Measurements from ENCODE around the gene GUCA1C. TPM values are rescaled to one million over a fixed set of nuclear protein-coding genes. Genes with fewer than 3 reads are reported as not detected.

GUCA1C gene
- total RNA-seq, 1 donor from 2014 or later, result not detected

DNA sequence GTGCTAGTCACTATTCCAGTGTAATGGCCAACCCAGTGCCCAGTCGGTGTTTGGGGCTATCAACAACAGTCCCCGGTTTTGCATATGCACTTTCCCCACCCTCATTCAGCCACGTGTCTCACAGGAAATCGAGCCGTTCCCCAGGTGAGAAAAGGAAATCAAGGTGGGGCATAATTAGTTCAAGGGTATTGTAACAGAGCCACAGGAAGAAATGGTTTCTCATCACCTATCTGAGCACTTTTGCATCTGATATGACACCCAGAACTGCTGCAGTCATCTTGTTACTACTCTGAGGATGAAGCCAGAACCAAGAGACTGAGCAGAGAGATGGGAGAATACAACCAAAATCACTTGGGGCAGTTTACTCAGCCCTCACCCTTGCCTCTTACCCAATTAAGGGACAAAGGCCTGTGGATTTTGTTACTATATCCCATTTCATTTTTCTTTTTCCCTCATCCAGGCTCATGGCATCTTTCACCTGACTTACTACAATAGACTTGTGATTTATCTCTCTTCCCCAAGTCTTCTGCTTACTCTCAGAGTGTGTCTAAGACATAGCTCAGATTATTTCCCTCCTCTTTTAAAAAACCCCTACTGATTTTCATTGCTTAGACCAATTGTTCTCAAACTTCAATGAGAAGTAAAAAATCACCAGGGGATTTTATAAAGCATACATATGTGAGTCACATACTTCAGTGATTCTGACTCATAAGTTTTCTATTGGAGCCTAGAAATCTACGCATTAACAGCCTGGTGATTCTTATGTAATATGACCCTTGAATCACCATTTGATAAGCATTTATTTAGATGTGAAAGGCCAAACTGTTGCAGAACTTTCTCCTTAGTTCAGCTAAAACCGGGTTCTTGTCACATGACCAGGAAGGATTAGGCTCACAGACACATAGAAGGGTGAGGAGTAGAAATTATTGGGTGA is 90.5 kb downstream of the GUCA1C start:
- Histone ChIP-seq H3K36me3 (no peaks in the 10 kb centered on the region), H3K27me3 (ENCODE audit: low read depth) (no peaks in the 10 kb centered on the region), H3K27ac (no peak overlapping the region), H3K4me1 (no peaks in the 10 kb centered on the region), H3K4me3 (no peak overlapping the region), H3K9me3 (no peaks in the 10 kb centered on the region)
- ATAC-seq (no peak), DNase-seq (no peak)
- TF ChIP-seq, protein P1, sequence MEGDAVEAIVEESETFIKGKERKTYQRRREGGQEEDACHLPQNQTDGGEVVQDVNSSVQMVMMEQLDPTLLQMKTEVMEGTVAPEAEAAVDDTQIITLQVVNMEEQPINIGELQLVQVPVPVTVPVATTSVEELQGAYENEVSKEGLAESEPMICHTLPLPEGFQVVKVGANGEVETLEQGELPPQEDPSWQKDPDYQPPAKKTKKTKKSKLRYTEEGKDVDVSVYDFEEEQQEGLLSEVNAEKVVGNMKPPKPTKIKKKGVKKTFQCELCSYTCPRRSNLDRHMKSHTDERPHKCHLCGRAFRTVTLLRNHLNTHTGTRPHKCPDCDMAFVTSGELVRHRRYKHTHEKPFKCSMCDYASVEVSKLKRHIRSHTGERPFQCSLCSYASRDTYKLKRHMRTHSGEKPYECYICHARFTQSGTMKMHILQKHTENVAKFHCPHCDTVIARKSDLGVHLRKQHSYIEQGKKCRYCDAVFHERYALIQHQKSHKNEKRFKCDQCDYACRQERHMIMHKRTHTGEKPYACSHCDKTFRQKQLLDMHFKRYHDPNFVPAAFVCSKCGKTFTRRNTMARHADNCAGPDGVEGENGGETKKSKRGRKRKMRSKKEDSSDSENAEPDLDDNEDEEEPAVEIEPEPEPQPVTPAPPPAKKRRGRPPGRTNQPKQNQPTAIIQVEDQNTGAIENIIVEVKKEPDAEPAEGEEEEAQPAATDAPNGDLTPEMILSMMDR (IDR thresholded peaks at IDR 0.05), result no peak
- intact Hi-C loops (cut with DNase I), result no loop called here

- Histone ChIP-seq H3K36me3 (no peaks in the 10 kb centered on the region), H3K4me3 (no peak overlapping the region), H3K4me1 (no peaks in the 10 kb centered on the region), H3K9me3 (no peaks in the 10 kb centered on the region), H3K27ac (no peak overlapping the region), H3K27me3 (ENCODE audit: low read depth) (no peaks in the 10 kb centered on the region)
- ATAC-seq (no peak), DNase-seq (no peak)
- intact Hi-C loops (cut with DNase I), result no loop called here
- TF ChIP-seq, protein P1 (IDR thresholded peaks at IDR 0.05), result no peak
Observed at GRCh38 chr3:108861401-108861800, 92.3 kb downstream of the GUCA1C start.

Other genes with a start within 250 kb of the GUCA1C start
- not detected for gene RETNLB, start 196.5 kb downstream of the GUCA1C start, total RNA-seq
- 1.3 TPM for gene TRAT1, start 131.1 kb downstream of the GUCA1C start, total RNA-seq
- gene MORC1, start 164.3 kb upstream of the GUCA1C start, total RNA-seq, result not detected
- gene C3orf85, start 182.8 kb upstream of the GUCA1C start, total RNA-seq, result not detected

Data from lower lobe of right lung (tissue), 2 donors.